ENCODE measurements around the gene PPME1.

GRCh38 chr11:74185695-74186094 is 14.6 kb downstream of the PPME1 start:
- TF ChIP-seq CTCF (IDR thresholded peaks at IDR 0.05) (no peak), ZFX (IDR thresholded peaks at IDR 0.05; ENCODE audit: borderline replicate concordance) (no peak)
